Ovary (tissue), 9 donors: ENCODE results near the gene CRYGA. TPM values are rescaled to one million over a fixed set of nuclear protein-coding genes. Genes with fewer than 3 reads are reported as not detected.

ENCODE experiments used
- DNase-seq, 5 donors: peaks; one replicate each; pipeline ENCODE4 v3.0.0-alpha.2; 2019 to 2020
- H3K27ac ChIP-seq, 2 donors: fragments of 200-600 bp; one replicate each; pipeline versions ENCODE4 v1.5.1 to v1.8.0; 2019 to 2022
- H3K27me3 ChIP-seq: fragments of 200-600 bp; one replicate; pipeline ENCODE4 v1.8.0; 2022
- H3K36me3 ChIP-seq: fragments of 200-600 bp; sonication (generic); one replicate; pipeline ENCODE4 v1.5.1; 2019
- H3K4me1 ChIP-seq: one replicate; pipeline ENCODE4 v1.8.1; 2013; ENCODE audit warnings: mild to moderate bottlenecking, moderate library complexity; ENCODE audit not compliant: insufficient read depth
- H3K4me3 ChIP-seq: fragments of 200-600 bp; sonication (generic); one replicate; pipeline ENCODE4 v1.5.1; 2017
- H3K9me3 ChIP-seq, 2 donors: fragments of 200-600 bp in 1 of 2; sonication (generic) in 1 of 2; one replicate each; pipeline versions ENCODE4 v1.5.1 to v1.8.1; 2013 to 2019; ENCODE audit warnings: mild to moderate bottlenecking in 1 of 2, moderate library complexity in 1 of 2
- EP300 ChIP-seq: sonication (generic); formaldehyde crosslinking; IDR thresholded peaks from one replicate; pipeline ENCODE4 v1.6.1; 2017; ENCODE audit warnings: antibody characterized with exemption
- POLR2A ChIP-seq: fragments of 450-650 bp; IDR thresholded peaks from one replicate; pipeline ENCODE4 v1.6.1; 2017; ENCODE audit warnings: antibody characterized with exemption, mild to moderate bottlenecking, moderate library complexity
- WGBS, 3 donors: extraction: QIAGEN DNeasy Blood & Tissue Kit in 1 of 3; methylation state at CpG; one replicate each; pipeline versions ENCODE4 v1.1.5 to v1.1.7; 2013 to 2017; 5-methylcytosine and 5-hydroxymethylcytosine counted together
- intact Hi-C, 4 donors: fragments of 100-400 bp; cut with DNase I; formaldehyde crosslinking; loops; one replicate each; pipeline versions ENCODE4 v1.11.0 to v1.15.1; 2022 to 2023
- polyA plus RNA-seq, 2 donors: library from polyadenylated mRNA; stranded (reverse); fragments of 200-250 nt in 1 of 2; fragments of 350-450 nt in 1 of 2; fragmentation: Illumina TruSeq in 1 of 2; extraction: RNeasy Lipid Tissue Mini Kit (QIAGEN cat#74804) in 1 of 2; gene quantifications; one replicate each; pipeline ENCODE4 v1.2.3, GENCODE V29; 2013 to 2014
- total RNA-seq, 7 donors: library from RNA; depleted of rRNA in 2 of 7; stranded (reverse); fragments of >200 nt in 2 of 7; fragmentation: NEBNext Ultra II Directional in 3 of 7; extraction: Animal tissue kit (Norgen Biotek cat#: 25700) in 3 of 7; gene quantifications; one replicate each; pipeline versions ENCODE4 v1.1.0 to v1.2.4, GENCODE V29; 2016 to 2023
- TF ChIP-seq, protein P1 (sequence below), 3 donors: fragments of 450-650 bp in 2 of 3; fragments of 200-600 bp in 1 of 3; IDR thresholded peaks; one replicate each; pipeline versions ENCODE4 v1.5.1 to v1.8.0; 2016 to 2022; ENCODE audit warnings: antibody characterized with exemption in 3 of 3, mild to moderate bottlenecking in 1 of 3
- donor health status: DM: no; HTN: no; CAD: no; lungs with moderate emphysema.
- donor health status: DM: no; HTN: no; CAD: no.
- donor health status: Bipolar disorder and iron deficiency.
- donor health status: DM: yes; HTN: yes; CAD: no.
- donor health status: DM: no; HTN: no; CAD: no.
- donor health status: DM: yes; HTN: yes; CAD: no.

CRYGA gene
- total and polyA plus RNA-seq, 9 donors, result not detected

DNA sequence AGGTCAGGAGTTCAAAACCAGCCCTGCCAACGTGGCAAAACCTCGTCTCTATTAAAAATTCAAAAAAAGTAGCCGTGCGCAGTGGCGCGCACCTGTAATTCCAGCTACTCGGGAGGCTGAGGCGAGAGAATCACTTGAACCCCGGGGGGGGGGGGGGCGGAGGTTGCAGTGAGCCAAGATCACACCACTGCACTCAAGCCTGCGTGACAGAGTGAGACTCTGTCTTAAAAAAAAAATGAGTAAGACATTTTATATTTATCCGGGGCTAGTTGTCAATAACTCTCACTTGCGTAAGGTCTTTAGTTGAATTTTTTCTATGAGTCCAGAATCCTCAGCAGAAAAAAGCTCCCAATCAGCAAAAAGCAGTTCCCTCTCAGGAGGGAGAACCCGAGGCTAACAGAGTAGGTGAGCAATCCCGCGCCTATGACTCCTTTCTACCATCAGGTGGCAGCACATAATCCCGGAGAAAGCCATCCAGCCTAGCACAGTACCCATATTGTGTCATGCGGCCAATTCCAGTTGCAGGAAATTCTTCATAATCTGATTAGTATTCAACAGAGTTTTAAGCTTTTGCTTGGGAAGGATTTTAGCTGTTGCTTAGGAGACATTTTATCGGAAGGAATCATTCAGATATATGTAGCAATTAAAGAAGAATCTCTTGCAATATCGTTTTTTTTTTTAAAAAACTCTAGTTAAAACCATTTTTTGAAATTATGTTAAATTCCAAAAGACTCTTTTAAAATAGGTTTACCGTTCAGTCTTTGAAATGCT is 11.9 kb upstream of the CRYGA start:
- DNase-seq, result peak; percentile 69 to 84 (median 75)
- no peak overlapping the region for H3K27ac ChIP-seq
- no peaks in the 10 kb centered on the region for H3K36me3 ChIP-seq
- H3K9me3 ChIP-seq, result no peaks in the 10 kb centered on the region
- H3K27me3 ChIP-seq, result no peaks in the 10 kb centered on the region
- H3K4me3 ChIP-seq, result no peak overlapping the region
- 35 to 42% (median 36%) methylated on average over 21 of the region's 21 CpGs for WGBS, 3 donors
- no peaks in the 10 kb centered on the region for H3K4me1 ChIP-seq
- no peak for TF ChIP-seq POLR2A
- TF ChIP-seq, protein P1, sequence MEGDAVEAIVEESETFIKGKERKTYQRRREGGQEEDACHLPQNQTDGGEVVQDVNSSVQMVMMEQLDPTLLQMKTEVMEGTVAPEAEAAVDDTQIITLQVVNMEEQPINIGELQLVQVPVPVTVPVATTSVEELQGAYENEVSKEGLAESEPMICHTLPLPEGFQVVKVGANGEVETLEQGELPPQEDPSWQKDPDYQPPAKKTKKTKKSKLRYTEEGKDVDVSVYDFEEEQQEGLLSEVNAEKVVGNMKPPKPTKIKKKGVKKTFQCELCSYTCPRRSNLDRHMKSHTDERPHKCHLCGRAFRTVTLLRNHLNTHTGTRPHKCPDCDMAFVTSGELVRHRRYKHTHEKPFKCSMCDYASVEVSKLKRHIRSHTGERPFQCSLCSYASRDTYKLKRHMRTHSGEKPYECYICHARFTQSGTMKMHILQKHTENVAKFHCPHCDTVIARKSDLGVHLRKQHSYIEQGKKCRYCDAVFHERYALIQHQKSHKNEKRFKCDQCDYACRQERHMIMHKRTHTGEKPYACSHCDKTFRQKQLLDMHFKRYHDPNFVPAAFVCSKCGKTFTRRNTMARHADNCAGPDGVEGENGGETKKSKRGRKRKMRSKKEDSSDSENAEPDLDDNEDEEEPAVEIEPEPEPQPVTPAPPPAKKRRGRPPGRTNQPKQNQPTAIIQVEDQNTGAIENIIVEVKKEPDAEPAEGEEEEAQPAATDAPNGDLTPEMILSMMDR (IDR thresholded peaks at IDR 0.05), result peak; percentile 47 to 69 (median 65)
- intact Hi-C loops, result loop anchor here in 2 of 4 donors (5.0 kb wide), 1 partner anchor 77 kb away; no protein-coding TSS in a partner anchor

GRCh38 chr2:208174144-208174543 is 10.8 kb upstream of the CRYGA start:
- no peak overlapping the region for H3K4me3 ChIP-seq
- 80 to 88% (median 85%) methylated on average over 9 of the region's 9 CpGs for WGBS, 3 donors
- no peaks in the 10 kb centered on the region for H3K4me1 ChIP-seq
- intact Hi-C loops, result no loop called here
- H3K36me3 ChIP-seq, result no peaks in the 10 kb centered on the region
- no peaks in the 10 kb centered on the region for H3K9me3 ChIP-seq
- TF ChIP-seq, protein P1 (IDR thresholded peaks at IDR 0.05), result no peak
- DNase-seq, result no peak
- no peak overlapping the region for H3K27ac ChIP-seq
- H3K27me3 ChIP-seq, result no peaks in the 10 kb centered on the region

- TF ChIP-seq EP300, result no peak
- TF ChIP-seq, protein P1 (IDR thresholded peaks at IDR 0.05), result no peak
- no peak overlapping the region for H3K27ac ChIP-seq
- intact Hi-C loops, result no loop called here
- no peak for DNase-seq
- no peaks in the 10 kb centered on the region for H3K9me3 ChIP-seq
- no peak overlapping the region for H3K4me3 ChIP-seq
- no peaks in the 10 kb centered on the region for H3K27me3 ChIP-seq
- H3K36me3 ChIP-seq, result no peaks in the 10 kb centered on the region
- 74 to 84% (median 75%) methylated on average over 4 of the region's 4 CpGs for WGBS, 3 donors
- no peaks in the 10 kb centered on the region for H3K4me1 ChIP-seq
These were observed 8.7 kb upstream of the CRYGA start for GRCh38 chr2:208172125-208172524.

GRCh38 chr2:208164951-208165755 is 1.8 kb upstream of the CRYGA start:
- H3K4me3 ChIP-seq, result no peak overlapping the region
- H3K9me3 ChIP-seq, result no peaks in the 10 kb centered on the region
- WGBS, 3 donors, result 82 to 83% (median 83%) methylated on average over 2 of the region's 2 CpGs
- H3K27me3 ChIP-seq, result no peaks in the 10 kb centered on the region
- intact Hi-C loops, result loop anchor here in 1 of 4 donors (2.0 kb wide), 1 partner anchor 14 kb away; no protein-coding TSS in a partner anchor
- no peaks in the 10 kb centered on the region for H3K36me3 ChIP-seq
- no peaks in the 10 kb centered on the region for H3K4me1 ChIP-seq
- no peak for TF ChIP-seq EP300
- TF ChIP-seq POLR2A, result no peak
- TF ChIP-seq, protein P1 (IDR thresholded peaks at IDR 0.05), result no peak
- DNase-seq, result no peak
- H3K27ac ChIP-seq, result no peak overlapping the region
